ENCODE results near the gene COPG2.
"Not testable (repeated sequence)": the region's sequence is repeated elsewhere in the genome, so short reads cannot be mapped to it uniquely, and the experiment has no call there.

Gene COPG2

DNA sequence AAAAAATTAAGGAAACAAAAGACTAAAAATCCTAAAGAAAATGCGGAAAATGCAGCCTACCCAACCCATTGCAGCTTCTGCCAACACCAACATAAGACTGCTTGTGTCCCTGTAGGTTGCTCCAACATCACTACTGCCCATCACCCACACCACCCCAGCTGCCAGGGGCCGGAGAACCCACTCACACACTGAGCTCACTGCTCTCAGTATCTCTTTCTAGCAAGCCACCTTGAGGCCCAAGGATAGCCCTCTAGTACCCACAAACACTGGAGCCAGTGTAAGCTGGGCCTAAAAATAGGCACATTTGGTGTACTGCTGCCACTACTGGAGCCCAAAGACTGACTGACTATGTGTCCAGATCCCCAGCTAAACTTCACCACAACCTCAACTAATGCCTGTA is 109.4 kb downstream of the COPG2 start:
- no peak for DNase-seq

DNA sequence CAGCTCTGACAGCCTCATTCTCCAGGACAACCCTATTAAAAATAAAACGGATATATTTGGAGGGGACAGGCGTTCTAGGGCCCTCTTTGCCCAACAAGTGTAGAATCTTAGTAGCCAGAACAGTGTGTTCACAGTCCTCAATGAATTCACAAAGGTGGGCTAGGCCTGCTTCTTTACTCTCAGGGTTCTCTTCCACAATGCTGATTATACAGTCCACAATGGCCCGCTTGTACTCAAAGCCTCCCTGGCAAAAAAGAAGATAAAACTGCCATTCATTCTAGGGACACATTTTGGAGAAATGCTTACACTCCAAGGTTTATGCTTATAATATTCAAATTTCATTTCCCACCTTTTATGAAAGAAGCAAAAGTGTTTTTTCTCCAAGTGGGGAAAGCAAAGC is 114.1 kb downstream of the COPG2 start:
- no peak for DNase-seq

DNA sequence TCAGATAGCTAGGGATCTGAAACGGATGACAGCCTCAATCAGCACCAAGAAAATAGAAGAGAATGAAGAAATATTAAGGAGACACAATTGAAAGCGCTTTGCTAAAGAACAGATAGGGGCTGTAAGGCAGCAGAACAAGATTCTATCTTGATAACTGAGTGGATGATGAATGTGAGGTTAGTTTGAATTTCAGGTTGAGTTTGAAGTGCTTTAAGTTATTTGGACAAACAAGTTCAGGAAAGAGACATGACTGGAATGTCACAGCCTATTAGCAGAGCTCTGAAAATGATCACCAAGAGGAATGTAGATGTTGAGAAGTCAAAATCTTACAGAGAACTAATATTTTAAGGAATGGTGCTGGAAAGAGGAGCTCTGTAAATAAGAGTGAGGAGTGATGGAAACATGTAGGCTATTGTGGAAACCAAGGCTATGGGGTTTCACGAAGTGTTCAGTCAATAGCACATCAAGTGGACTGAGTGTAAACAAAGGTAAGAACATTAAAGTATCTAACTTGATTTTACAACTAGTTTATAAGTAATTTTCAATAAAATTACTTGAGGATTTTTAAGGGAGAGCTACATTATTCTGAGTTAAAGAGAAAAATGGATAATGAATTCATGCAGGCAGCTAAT is 115.0 kb downstream of the COPG2 start:
- DNase-seq, result no peak

DNA sequence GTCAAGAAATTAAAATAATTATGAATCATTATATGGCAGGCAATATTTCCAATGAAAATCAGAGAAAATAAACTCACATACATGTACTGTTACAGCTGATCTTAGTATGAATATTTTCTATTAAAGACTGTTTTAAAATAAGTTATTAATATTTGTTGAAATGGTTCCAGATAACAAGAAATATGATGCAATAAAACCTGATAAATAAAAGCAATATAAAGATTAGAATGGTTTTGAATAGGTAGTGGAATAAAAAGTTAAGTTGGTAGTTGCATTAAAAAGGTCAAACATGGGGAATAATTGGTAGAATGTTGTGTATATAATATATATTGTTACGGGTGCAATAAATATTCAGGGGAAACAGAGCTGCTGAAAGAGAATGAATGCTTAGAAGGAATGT is 124.2 kb downstream of the COPG2 start:
- DNase-seq, result no peak

DNA sequence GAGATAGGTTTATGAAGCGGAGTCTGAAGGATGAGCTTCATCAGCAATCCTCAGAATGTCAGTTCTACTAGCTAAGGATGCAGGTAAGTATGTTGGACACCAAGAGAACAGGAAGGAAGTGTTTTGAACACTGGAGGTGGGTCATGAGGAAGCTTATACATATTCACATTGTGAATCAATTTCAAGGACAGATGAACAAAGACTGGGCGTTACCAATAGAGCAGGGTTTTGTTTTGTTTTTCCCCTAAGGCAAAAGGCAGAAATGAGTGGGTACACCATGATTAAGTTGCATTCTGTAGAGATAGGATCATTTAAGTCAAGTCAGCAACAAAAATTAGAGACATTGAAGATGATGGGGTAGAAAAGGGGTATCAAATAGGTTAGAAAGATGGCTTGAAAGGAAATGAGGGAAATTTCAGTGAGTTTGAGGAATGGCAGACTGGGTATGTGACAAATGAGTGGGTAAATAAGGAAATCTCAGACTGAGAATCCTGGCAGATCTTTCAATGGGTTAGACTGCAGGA is 125.0 kb downstream of the COPG2 start:
- DNase-seq, result no peak

DNA sequence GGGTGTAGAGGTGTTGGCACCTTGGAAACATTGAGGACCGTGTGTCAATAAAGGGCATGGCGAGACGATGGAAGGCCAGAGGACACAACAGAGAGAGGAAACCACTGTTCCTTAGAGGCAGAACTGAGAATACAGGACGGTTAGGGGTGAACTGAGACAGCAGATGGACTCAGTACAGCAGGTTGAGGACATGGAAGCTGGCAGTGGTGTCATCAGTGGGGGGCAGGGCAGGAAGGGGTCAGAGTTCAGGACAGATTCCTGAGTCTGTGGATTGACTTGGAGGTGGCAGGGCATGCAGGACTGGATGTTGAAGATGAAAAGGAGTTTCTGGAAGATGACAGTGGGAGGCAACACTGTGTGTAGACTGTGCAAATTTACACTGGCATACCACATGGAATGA is 126.3 kb downstream of the COPG2 start:
- DNase-seq, result not testable (repeated sequence)

DNA sequence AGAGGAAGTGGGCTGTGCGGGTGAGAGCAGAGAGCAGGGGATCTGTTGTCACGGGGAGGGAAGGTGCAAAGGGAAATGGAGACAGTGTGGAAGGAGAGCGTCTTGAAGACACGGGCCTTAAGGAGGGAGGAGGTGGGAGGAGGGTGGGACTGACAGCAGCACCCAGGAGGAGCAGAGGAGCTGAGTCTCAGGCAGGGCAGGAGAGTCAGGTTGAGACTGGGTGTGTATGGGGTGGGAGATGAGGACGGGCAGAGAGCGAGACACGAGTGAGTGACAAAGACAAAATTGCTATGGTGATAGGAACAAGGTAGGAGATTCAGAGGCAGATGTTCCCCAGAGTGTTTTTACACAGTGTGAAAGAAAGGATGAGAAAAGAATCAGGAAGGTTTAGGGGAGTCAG is 127.3 kb downstream of the COPG2 start:
- DNase-seq, result not testable (repeated sequence)

DNA sequence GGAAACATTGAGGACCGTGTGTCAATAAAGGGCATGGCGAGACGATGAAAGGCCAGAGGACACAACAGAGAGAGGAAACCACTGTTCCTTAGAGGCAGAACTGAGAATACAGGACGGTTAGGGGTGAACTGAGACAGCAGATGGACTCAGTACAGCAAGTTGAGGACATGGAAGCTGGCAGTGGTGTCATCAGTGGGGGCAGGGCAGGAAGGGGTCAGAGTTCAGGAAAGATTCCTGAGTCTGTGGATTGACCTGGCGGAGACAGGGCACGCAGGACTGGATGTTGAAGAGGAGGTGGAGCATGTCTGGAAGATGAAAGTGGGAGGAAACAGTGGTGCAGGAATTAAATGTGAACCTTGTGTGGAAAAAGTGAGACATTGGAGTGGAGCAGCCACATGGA is 130.7 kb downstream of the COPG2 start:
- DNase-seq, result not testable (repeated sequence)

DNA sequence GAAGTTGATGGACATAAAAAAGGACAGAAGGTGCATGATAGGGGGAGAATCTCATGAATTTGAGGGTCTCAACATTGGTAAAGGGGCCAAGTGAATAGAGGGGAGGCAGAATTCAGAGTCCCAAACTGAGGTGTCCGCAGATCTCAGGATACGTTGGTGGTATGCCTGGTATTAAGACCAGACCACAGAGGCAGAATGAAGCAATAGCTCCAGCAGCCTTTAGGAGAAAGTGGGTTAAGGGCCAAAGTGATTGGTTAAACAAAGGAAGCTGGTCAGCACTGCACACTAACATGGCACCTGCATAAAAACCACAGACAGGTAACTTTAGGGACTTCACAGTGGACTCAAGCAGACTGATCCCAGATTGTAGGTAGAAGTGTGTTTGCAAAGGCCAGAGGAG is 139.1 kb downstream of the COPG2 start:
- DNase-seq, result no peak

DNA sequence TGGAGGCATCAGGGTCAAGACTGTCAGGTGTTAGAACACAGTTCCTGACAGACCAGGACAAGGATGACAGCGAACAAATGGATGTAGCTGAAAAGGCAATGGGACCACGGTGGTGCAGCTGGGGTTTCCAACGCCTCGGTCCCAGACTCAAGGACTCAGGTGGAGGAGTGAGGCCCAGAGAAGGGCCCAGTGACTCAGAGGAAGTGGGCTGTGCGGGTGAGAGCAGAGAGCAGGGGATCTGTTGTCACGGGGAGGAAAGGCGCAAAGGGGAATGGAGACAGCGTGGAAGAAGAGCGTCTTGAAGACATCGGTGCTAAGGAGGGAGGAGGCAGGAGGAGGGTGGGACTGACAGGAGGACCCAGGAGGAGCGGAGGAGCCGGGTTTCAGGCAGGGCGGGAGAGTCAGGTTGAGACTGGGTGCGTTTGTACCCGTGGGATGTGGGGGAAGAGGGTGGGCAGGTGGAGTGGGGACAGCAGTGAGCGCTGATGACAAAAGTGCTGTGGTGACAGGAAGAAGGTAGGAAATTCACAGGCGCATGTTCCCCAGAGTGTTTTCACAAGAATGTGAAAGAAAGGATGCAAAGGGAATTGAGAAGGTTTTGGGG is 140.7 kb downstream of the COPG2 start:
- not testable (repeated sequence) for DNase-seq

DNA sequence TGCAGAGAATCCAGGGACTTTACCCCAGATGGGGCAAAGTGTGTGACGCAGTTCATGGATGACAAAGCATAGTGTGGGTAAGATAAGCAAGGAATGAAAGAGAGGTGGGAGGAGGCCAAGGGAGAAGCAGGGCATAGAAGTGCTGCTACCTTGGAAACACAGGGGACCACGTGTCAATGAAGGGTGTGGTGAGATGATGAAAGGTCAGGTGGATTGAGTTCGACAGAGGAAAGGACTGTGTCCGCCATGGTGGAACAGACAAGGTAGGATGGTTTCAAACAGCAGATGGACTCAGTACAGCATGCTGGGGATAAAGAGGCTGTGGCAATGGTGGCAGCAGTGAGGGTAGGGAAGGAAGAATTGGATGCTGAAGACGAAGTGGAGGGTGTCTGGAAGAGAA is 143.9 kb downstream of the COPG2 start:
- no peak for DNase-seq

DNA sequence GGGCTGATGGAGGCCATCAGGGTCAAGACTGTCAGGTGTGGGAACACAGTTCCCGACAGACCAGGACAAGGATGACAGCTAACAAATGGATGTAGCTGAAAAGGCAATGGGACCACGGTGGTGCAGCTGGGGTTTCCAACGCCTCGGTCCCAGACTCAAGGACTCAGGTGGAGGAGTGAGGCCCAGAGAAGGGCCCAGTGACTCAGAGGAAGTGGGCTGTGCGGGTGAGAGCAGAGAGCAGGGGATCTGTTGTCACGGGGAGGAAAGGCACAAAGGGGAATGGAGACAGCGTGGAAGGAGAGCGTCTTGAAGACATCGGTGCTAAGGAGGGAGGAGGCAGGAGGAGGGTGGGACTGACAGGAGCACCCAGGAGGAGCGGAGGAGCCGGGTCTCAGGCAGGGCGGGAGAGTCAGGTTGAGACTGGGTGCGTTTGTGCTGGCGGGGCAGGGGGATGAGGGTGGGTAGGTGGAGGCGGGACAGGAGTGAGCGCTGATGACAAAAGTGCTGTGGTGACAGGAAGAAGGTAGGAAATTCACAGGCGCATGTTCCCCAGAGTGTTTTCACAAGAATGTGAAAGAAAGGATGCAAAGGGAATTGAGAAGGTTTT is 144.9 kb downstream of the COPG2 start:
- not testable (repeated sequence) for DNase-seq

DNA sequence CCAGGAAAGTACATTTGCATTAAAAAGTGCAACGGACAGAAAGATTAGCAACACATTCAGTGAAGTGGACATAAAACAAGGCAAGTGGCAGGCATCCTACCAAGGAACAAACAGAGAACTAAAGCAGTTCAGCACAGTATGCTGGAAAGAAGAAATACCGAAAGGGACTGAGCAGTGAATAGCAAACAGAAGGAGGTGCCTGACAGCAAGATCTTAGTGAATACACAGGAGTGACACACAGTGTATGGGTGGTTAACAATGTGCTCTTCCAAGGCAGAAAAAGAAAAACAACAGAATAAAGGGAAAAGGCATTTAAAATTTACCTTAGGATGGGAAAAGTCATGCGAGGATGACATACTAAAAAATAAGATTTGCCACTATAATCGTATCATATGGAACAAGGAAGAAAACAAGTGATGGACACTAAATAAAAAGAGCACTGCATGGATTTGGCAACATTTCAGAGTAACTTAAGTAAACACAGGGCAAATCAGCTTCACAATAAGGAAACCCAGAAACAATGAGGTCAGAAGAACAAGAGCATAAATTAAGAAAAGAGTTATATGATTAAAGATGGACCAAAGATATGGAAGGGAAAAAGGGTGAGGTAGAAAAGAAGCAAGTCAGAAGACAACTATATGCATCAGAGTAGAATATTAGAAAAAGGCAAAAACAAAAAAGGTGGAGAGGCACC is 147.1 kb downstream of the COPG2 start:
- DNase-seq, result no peak

DNA sequence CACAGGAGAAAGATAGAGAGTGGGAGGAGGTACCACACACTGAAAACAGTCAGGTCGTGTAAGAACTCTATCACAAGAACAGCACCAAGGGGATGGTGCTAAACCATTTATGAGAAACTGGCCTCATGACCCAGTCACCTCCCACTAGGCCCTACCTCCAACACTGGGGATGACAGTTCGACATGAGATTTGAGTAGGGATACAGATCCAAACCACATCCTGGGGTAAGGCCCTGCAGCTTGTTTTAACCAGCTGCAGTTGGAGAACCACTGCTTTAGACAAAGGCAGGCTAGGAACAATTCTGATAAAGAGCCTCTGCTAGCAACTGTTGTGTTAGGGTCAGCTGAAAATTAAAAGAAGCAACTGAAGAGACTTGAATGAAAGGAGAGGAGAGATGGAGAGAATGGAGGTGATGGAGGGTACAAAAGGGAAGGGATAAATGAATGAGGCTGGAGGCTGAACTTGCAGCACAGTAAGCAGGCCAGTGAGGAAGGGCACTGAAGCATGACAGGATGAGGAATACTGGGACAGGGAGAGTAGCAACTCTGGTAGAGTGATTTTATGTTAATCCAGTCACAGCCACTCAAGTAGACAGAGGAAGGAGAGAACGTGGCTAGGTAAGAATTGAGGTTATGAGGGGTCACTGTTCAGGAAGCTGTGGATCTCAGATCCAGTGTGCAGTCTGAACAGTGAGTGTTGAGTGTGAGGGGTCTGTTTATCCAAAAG is 153.1 kb downstream of the COPG2 start:
- no peak for DNase-seq

DNA sequence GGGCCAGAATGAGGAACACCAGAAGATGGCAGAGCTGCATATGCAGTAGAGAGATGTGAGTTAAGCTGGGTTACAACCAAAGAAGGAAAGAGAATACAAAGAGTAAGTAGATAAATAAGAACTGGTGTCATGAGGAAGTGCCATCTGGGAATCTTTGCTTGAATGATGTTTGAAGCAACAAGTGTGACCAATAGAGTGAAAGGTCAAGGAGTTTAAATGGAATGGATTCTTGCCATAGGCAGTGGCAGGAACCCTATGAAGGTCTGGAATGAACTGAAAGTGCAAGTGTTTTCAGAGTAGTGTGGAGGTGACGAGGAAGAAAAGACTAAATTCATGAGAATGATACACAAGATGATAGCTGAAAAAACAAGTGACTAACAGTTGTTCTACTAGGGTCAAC is 155.1 kb downstream of the COPG2 start:
- DNase-seq, result no peak

DNA sequence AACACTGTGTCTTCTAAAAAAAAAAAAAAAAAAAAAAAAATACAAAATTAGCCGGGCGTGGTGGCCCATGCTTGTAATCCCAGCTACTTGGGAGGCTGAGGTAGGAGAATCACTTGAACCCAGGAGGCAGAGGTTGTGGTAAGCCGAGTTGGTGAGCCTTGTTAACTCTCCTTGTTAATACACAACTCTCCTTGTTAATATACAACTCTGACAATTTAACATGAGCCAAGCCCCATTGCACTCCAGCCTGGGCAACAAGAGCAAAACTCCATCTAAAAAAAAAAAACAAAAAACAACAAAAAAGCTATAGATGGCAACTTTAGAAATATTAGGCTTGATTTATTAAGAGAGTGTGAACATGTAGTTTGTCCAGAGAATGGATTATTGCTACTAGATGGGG is 156.5 kb downstream of the COPG2 start:
- not testable (repeated sequence) for DNase-seq

DNA sequence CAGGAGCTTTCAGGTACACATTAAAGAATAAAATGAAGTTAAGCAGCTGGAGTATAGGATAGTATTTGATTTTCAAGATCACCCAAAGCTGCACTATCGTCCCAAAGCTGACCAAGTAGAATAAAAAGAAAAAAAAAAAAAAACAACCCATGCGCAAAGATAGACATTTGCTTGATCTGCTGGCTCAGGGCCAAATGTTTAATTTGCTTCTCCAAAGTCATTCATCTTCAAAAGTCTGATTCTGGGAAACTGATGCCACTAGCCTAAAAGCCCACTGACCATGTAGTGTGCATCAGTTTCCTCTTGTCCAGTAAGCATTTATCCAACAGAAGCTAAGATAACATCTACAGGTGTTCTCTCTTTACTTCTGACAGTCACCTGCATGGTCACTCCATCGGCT is 162.2 kb downstream of the COPG2 start:
- DNase-seq, result no peak

DNA sequence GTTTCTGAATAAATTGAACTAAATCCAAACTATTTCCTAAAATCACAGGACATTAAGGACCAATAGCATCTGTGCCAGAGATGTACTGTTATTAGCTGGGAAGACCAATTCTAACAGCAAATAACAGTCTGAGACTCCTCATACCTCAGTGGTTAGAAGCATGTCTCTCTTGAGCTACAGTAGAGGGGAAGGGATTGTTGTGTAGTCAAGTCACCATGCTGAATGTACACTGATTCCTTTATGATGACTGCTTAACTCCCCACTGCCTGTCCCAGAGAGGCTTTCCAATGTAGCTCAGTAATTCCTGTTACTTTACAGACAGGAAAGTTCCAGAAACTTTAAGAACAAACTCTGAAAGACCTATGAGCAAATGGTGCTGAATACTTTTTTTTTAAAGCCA is 162.8 kb downstream of the COPG2 start:
- DNase-seq, result no peak

DNA sequence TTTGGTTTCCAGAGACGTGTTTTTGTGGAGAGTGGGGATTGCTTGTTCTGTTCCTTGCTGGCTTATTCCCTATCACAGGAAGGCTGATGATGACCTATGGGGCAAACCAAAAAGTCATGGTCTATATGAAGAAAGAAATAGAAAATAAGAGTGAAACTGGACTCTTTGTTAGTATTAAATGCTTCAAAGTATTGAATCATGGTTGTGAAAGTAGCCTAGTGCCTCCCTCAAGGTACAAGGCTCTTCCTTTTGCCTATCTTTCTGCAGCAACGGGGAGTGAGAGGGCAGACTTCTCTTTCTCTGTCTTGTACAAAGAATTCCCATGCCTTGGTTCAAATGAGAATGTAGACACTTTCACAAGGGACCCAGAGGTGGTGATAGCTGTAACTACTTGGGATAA is 167.6 kb downstream of the COPG2 start:
- DNase-seq, result no peak

DNA sequence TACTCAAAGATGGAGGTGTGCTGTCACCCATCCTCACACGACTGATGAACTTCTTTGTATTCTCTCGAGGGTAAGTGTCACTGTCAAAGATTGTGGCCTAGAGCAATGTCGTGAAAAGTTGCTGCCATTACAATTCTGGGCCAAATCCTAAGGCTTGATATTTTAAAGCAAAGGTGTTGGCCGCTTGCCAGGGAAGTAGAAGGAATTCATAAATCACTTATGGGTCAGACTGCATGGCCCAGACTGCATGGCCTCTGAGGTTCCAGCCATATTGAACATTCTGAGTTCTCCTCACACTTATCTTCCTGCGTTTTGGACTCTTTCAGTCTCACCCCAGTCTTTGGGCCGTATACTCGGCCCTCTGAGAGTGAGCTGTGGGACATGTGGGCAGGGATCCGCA is 168.1 kb downstream of the COPG2 start:
- no peak for DNase-seq

DNA sequence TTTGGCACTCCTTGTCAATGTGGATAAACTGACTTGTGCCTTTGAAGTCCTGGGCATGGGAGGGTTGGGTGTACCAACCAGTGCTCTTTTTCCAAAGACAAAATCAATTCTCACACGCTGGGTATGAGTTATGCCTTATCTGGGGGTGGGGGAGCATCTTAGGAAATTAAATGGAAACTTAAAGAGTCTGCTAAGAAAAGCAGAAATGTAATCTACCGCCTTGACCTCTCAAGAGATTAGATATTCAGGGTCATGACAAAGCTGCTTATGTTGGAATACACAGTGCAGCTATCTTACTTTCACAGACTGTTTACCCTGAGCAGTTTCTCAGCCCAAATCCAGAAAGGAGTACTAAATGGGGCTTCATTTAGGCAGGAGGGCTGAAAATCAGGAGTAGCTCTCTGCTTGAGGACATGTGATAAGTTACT is 174.1 kb downstream of the COPG2 start:
- DNase-seq, result no peak

DNA sequence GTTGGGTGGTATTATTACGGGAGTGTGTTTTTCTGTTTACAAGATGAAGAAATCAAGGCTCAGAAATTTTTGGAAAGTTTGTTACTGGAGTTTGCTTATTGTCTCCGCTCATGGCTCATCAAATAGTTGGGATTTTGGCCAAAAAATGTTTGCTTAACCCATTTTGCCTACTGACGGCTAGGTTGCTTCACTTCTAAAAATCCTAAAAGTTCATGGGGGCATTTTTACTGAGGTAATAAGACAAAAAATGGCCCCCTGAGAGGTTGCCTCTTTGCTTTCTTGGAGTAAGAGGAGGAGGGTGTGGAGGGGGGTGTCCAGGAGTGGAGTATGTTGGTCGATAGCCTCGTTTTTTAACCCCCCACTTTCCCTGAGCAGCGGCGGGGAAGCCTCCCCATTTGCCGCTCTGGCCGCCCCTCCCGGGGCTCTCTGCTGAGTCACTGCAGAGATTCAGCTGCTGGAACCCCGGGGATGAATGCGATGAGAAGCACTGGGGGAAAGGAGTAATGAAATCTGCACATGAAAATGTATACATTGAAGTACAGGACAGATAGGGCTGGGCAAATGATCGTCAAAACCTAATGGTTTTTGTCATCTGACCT is 175.2 kb downstream of the COPG2 start:
- no peak for DNase-seq
